HG03354 (cell line): ENCODE measurements around the gene GIMAP1.
A peak's percentile ranks its signal among the peaks of the same experiment; 100 is the strongest.

Source experiments
- ATAC-seq: cut with Tn5 transposase; IDR thresholded peaks from one replicate; pipeline ENCODE4 v1.9.1; 2021; ENCODE audit warnings: mild to moderate bottlenecking; ENCODE audit not compliant: unreplicated experiment, poor library complexity, severe bottlenecking

Gene GIMAP1

GRCh38 chr7:150742286-150742968 lies 26.0 kb downstream of the GIMAP1 start:
- no peak for ATAC-seq

GRCh38 chr7:150744041-150744656 lies 27.7 kb downstream of the GIMAP1 start:
- no peak for ATAC-seq

GRCh38 chr7:150745086-150745485 lies 28.7 kb downstream of the GIMAP1 start:
- ATAC-seq, result no peak

GRCh38 chr7:150745876-150746275 lies 29.5 kb downstream of the GIMAP1 start:
- ATAC-seq, result no peak

GRCh38 chr7:150746921-150747320 lies 30.5 kb downstream of the GIMAP1 start:
- no peak for ATAC-seq

GRCh38 chr7:150748376-150748775 lies 32.0 kb downstream of the GIMAP1 start:
- no peak for ATAC-seq

GRCh38 chr7:150751702-150752101 lies 35.3 kb downstream of the GIMAP1 start:
- ATAC-seq, result no peak

GRCh38 chr7:150753239-150753638 lies 36.8 kb downstream of the GIMAP1 start:
- no peak for ATAC-seq

- peak; percentile 52 for ATAC-seq
Measured at GRCh38 chr7:150753826-150754603, 37.6 kb downstream of the GIMAP1 start.

- ATAC-seq, result no peak
Measured at GRCh38 chr7:150754951-150755350, 38.5 kb downstream of the GIMAP1 start.

- ATAC-seq, result peak; percentile 60
Measured at GRCh38 chr7:150755473-150756099, 39.2 kb downstream of the GIMAP1 start.

GRCh38 chr7:150756166-150756565 lies 39.8 kb downstream of the GIMAP1 start:
- no peak for ATAC-seq

- no peak for ATAC-seq
Measured at GRCh38 chr7:150756858-150757257, 40.4 kb downstream of the GIMAP1 start.

GRCh38 chr7:150759479-150759878 lies 43.1 kb downstream of the GIMAP1 start:
- no peak for ATAC-seq

- ATAC-seq, result no peak
Measured at GRCh38 chr7:150766334-150766709, 49.9 kb downstream of the GIMAP1 start.

GRCh38 chr7:150769768-150770167 lies 53.4 kb downstream of the GIMAP1 start:
- no peak for ATAC-seq
